NCI-H510A treated with DMSO at 0.1 percent for 48 hours (cell line): Measurements from ENCODE around the gene BBIP1.

Source experiments
- DNase-seq: peaks from one replicate; lab custom pipeline; 2025; lab: John Stamatoyannopoulos, UW

BBIP1 gene

GRCh38 chr10:110861930-110862649 is 56.9 kb downstream of the BBIP1 start:
- no peak for DNase-seq

- DNase-seq: no peak
These were observed 57.5 kb downstream of the BBIP1 start for GRCh38 chr10:110861476-110861875.

GRCh38 chr10:110860576-110861241 is 58.3 kb downstream of the BBIP1 start:
- DNase-seq: peak; percentile 18

GRCh38 chr10:110859973-110860376 is 59.0 kb downstream of the BBIP1 start:
- no peak for DNase-seq

GRCh38 chr10:110859206-110859972 is 59.6 kb downstream of the BBIP1 start:
- no peak for DNase-seq

GRCh38 chr10:110858297-110858934 is 60.6 kb downstream of the BBIP1 start:
- DNase-seq: no peak

GRCh38 chr10:110857265-110858171 is 61.5 kb downstream of the BBIP1 start:
- DNase-seq: peak; percentile 83

GRCh38 chr10:110853921-110854605 is 64.9 kb downstream of the BBIP1 start:
- no peak for DNase-seq

- no peak for DNase-seq
These were observed 66.0 kb downstream of the BBIP1 start for GRCh38 chr10:110852947-110853346.

- DNase-seq: no peak
These were observed 66.6 kb downstream of the BBIP1 start for GRCh38 chr10:110852255-110852896.

- DNase-seq: no peak
These were observed 67.9 kb downstream of the BBIP1 start for GRCh38 chr10:110851020-110851612.

GRCh38 chr10:110850099-110850498 is 68.9 kb downstream of the BBIP1 start:
- DNase-seq: no peak
